ENCODE data around the gene ACHE.

- TF ChIP-seq CTCF (IDR thresholded peaks at IDR 0.05) = no peak
- TF ChIP-seq POLR2AphosphoS5 (IDR thresholded peaks at IDR 0.05; ENCODE audit: low read depth, low read length) = no peak
- no peak for TF ChIP-seq REST (IDR thresholded peaks at IDR 0.05; ENCODE audit: insufficient read depth in 1 of 2, low read depth in 2 of 2, low read length in 1 of 2)
- no peak for TF ChIP-seq TCF7L2 (IDR thresholded peaks at IDR 0.05; ENCODE audit: low read depth, low read length)
Measured at GRCh38 chr7:100895956-100896731, 456 bp upstream of the ACHE start.
